GM19193 (cell line): ENCODE results near the gene PDCD7.

ENCODE experiments used
- POLR2A ChIP-seq: IDR thresholded peaks from 4 replicates; pipeline ENCODE4 v1.6.1; 2011; ENCODE audit not compliant: insufficient read depth, insufficient read length; ENCODE audit errors: extremely low read depth

The PDCD7 gene

GRCh38 chr15:65115542-65115941 lies 18.1 kb downstream of the PDCD7 start:
- no peak for TF ChIP-seq POLR2A

DNA sequence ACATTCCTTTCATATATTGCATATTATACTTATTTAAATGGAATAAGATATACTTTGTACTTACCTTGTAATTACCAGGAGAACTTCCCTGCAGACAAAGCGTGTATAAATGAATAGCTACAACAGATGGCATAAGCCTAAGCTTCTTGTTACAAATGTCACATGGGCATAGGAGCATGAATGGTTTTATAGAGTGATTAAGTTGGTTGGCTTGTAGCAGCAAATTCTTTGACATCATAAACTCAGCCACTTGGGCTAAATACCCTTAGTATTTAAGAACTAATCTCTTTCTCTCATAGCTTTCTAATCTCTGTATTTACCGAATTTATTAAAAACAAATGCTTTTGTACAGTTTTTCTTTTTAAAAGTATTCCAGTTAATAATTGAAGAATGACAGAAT lies 18.5 kb downstream of the PDCD7 start, which contains the start of gene UBAP1L:
UBAP1L (minus strand) TSS at position 115 of the 400 bp plus-strand sequence. CDS start 8,985 bp downstream, outside the sequence.
- no peak for TF ChIP-seq POLR2A

- no peak for TF ChIP-seq POLR2A
These were observed 22.8 kb downstream of the PDCD7 start for GRCh38 chr15:65110676-65111292.

DNA sequence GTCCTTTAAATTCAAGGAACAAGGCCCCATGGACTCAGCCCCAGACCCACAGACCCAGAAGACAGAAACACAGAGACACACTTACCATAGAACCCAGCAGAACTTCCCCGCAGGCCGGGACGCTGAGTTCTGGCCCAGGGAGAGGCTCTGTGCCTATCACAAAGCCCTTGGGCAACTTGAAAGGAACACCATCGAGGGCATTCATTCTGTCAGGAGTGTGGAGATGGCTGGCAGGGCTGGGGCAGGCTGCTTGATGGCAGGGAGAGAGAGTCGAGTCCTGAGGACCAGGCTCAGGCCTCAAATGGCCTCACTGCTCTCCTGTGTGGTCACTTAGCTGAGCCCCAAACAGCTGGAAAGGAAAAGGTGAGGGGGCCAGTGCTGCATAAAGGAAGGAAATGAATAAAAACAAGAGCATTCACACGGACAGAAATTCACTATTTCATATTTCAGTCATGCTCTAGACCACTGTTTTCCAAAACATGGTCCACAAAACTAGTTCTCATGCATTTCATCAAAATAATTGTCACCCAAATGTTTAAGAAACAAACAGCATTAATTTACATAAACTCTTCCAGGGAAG lies 27.5 kb downstream of the PDCD7 start:
- no peak for TF ChIP-seq POLR2A

GRCh38 chr15:65105038-65105437 lies 28.6 kb downstream of the PDCD7 start:
- no peak for TF ChIP-seq POLR2A

- TF ChIP-seq POLR2A: no peak
These were observed 30.7 kb downstream of the PDCD7 start for GRCh38 chr15:65102912-65103311.

- TF ChIP-seq POLR2A: no peak
These were observed 31.5 kb downstream of the PDCD7 start for GRCh38 chr15:65101891-65102708.

DNA sequence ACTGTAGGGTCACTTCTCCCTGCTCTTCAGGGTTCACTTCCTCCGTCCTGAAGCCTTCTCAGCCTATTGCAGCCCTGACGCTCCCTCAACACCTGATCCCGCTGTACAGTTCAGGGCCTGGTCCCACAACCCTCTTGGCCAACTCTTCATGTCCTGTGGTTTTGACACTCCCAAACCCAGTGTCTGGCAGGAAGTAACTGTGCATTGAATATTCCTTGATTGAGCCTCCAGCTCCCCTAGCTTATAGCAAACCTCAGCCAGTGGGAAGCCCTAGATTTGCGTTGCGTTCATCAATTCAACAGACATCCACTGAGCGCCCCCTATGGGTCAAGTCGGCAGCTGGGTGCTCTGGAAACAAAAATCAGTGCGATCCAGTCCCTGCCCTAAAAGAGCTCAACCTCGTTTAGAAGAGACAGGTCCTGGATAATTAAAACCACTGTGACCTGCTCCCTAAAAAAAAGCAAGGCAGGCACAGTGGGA lies 32.2 kb downstream of the PDCD7 start:
- no peak for TF ChIP-seq POLR2A

DNA sequence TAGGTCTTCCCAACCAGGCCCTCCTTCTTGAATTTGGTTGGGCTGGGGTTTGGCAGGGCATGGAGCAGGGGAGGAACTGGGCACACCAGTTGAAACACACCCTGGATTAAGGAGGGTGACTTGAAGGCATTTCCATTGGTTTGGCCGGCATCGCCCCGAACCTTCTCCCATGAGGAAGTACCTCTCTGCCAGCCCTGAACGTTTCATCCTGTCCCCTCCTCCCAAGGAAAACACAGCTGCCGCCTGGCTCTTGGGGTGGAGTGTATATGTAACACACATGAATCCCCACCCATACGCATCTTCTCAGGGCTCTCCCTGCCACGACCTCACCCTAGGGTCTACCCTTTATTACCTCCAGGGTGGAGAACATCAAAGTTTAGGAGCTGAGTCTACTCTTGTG lies 33.2 kb downstream of the PDCD7 start:
- no peak for TF ChIP-seq POLR2A

DNA sequence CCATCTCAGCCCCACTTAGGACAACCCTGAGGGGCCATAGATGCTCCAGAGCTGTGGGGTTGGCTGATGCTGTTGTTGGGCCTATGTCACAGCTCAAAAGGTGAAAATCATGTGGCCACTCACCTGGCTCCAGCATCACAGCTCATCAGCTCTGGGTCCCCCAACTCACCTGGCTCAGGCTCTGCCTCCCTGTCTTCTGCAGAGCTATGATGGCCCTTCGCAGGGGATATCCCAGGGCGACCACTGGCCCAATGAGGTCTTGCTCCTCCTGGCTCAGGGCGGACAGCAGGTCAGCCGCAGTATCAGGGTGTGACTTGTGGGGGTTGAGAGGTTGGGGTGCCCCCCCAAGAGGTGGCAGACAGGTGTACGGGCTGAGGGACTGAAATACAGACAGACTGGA lies 34.3 kb downstream of the PDCD7 start:
- TF ChIP-seq POLR2A: no peak

GRCh38 chr15:65097651-65098263 lies 35.9 kb downstream of the PDCD7 start:
- no peak for TF ChIP-seq POLR2A

GRCh38 chr15:65096481-65097385 lies 36.9 kb downstream of the PDCD7 start:
- TF ChIP-seq POLR2A: no peak

DNA sequence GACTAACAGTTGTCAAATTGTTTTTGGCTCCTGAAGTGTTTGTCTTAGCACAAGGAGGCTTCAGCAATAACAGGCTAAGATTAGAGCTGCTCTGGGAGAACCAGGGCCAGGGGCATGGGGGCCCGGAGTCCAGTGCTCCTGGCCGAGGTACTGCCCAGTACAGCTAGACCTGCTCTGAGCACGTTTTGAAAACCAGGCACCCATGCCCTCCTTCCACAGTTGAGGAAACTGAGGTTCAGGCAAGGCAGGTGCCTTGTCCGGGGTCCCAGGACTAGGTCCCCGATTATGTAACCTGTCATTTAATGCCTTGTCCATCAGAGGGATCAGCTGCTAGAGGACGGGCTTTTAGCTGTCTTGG lies 37.9 kb downstream of the PDCD7 start:
- no peak for TF ChIP-seq POLR2A

DNA sequence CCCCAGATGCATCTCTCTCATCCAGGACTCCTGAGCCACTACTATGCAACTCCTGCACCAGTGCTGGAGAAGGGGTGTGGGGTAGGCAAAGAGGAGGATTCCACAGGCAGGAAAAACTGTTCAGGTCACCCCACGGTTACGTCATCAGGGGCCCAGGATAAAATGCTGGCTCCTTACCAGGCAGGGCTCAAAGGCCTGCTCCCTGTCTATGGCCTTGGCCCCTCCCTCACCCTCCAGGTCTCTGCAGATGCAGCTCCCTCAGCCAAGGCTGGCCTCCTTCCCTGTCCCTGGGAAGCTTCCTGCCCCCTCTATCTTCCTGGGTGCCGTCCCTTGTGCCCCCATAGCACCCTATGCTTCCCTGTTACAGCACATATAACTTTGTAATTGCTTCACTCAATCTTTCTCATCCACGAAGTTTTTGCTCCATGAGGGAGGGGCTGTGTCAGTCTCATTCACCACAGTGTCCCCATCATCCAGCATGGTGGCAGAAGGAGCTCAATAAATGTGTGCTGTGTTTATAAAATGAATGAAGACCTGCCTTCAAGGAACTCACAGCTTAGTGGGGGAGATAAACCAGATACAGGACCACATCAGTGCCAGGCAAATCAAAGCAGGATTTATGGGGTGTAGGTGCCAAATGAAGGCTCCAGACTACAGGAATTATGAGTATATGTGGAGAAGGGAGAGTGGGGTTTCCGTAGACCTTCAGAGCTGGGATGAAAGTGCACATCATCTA lies 38.4 kb downstream of the PDCD7 start:
- TF ChIP-seq POLR2A: no peak
